BLaER1 treated with 17β-estradiol and CSF1 and Interleukin-3, amounts not matched to agents 10 nM and 100 nM (cell line): ENCODE measurements around the gene TDRD7.

Experiments
- H3K27ac ChIP-seq, 11 experiments: shearing (Covaris generic); formaldehyde crosslinking; 2 replicates each; pipeline ENCODE4 v1.8.1; 2022
- H3K27me3 ChIP-seq, 11 experiments: shearing (Covaris generic); formaldehyde crosslinking; 2 replicates each; pipeline ENCODE4 v1.8.1; 2022
- H3K36me3 ChIP-seq, 11 experiments: shearing (Covaris generic); formaldehyde crosslinking; 2 replicates each; pipeline ENCODE4 v1.8.1; 2022
- H3K4me1 ChIP-seq, 10 experiments: shearing (Covaris generic); formaldehyde crosslinking; 2 replicates each; pipeline ENCODE4 v1.8.1; 2022
- H3K4me2 ChIP-seq, 11 experiments: shearing (Covaris generic); formaldehyde crosslinking; 2 replicates each; pipeline ENCODE4 v1.8.1; 2022
- H3K4me3 ChIP-seq, 10 experiments: shearing (Covaris generic); formaldehyde crosslinking; 2 replicates each; pipeline ENCODE4 v1.8.1; 2022
- H3K9ac ChIP-seq, 11 experiments: shearing (Covaris generic); formaldehyde crosslinking; 2 replicates each; pipeline ENCODE4 v1.8.1; 2022
- H3K9me3 ChIP-seq, 11 experiments: shearing (Covaris generic); formaldehyde crosslinking; replicated peaks in 1 of 11; 2 replicates each; pipeline ENCODE4 v1.8.1; 2022
- H4K20me1 ChIP-seq, 11 experiments: shearing (Covaris generic); formaldehyde crosslinking; 2 replicates each; pipeline ENCODE4 v1.8.1; 2022
- Cebpa-rat ChIP-seq, 11 experiments: shearing (Covaris generic); IDR thresholded peaks; 2 replicates each; pipeline ENCODE4 v1.8.1; 2022

TDRD7 gene

GRCh38 chr9:97507428-97507984 is 95.6 kb downstream of the TDRD7 start:
- Histone ChIP-seq H3K4me2 (no peak overlapping the region), H3K9ac (no peak overlapping the region), H3K27me3 (peaks cover 34 to 43% (median 37%) of the 10 kb centered on the region in 11 experiments), H3K9me3 (peaks cover 0 to 14% (median 0%) of the 10 kb centered on the region in 11 experiments; a peak in 5 of 22 replicates), H3K4me1 (peaks cover 0 to 2% (median 0%) of the 10 kb centered on the region in 10 experiments; a peak in 2 of 20 replicates), H3K27ac (no peak overlapping the region), H4K20me1 (peaks cover 0 to 14% (median 4%) of the 10 kb centered on the region in 11 experiments; a peak in 9 of 22 replicates), H3K4me3 (no peak overlapping the region), H3K36me3 (no peaks in the 10 kb centered on the region)
- TF ChIP-seq Cebpa-rat (IDR thresholded peaks at IDR 0.05) = no peak

- Histone ChIP-seq H3K9me3 (peaks cover 0 to 3% (median 0%) of the 10 kb centered on the region in 11 experiments; a peak in 1 of 22 replicates), H3K4me2 (no peak overlapping the region), H3K36me3 (no peaks in the 10 kb centered on the region), H3K4me1 (no peaks in the 10 kb centered on the region), H4K20me1 (peaks cover 0 to 3% (median 0%) of the 10 kb centered on the region in 11 experiments; a peak in 1 of 22 replicates), H3K4me3 (no peak overlapping the region), H3K9ac (no peak overlapping the region), H3K27ac (no peak overlapping the region), H3K27me3 (peaks cover 21 to 29% (median 23%) of the 10 kb centered on the region in 11 experiments)
- no peak for TF ChIP-seq Cebpa-rat (IDR thresholded peaks at IDR 0.05)
These were observed 97.0 kb downstream of the TDRD7 start for GRCh38 chr9:97508852-97509251.

DNA sequence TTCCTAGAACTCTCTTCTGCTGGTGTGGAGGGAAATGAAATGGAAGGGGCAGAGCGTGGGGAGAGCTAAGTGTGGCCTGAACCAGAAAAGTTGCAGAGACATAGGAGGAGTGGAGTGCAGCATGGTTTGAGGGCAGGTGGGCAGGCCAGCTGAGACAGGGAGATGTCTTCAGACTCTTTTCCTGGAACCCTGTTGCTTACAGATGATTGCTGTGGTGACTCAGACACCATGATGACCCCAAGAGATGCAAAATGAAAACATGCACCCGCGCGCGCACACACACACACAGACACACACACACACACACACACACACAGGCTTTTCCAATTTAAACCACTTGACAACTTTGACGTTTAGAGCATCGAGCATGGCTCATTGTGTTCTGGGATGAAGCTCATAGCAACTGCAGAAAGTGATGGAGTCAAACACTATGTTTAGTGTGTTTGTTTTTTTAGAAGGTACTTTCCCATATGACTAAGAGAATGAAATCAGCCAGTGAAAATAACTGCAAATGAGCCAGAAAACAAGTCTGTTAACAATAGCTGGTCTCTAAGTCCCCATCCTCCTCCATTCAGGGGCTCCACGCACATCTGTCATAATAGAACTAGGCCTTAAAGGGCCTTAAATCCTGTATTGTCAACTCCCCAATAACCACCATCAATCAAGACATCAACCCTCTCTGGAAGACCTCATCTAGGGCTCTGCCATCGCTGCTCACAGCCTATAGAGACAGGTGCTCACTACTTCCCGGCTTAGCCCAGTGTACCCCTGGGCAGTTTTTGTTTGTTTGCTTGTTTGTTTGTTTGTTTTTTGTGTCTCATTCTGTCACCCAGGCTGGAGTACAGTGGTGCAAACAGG is 99.1 kb downstream of the TDRD7 start:
- H3K9me3 ChIP-seq = no peaks in the 10 kb centered on the region
- H4K20me1 ChIP-seq = no peaks in the 10 kb centered on the region
- no peak overlapping the region for H3K4me3 ChIP-seq
- no peak overlapping the region for H3K4me2 ChIP-seq
- H3K9ac ChIP-seq = no peak overlapping the region
- H3K27ac ChIP-seq = no peak overlapping the region
- TF ChIP-seq Cebpa-rat (IDR thresholded peaks at IDR 0.05) = no peak
- H3K27me3 ChIP-seq = peaks cover 0 to 7% (median 1%) of the 10 kb centered on the region in 11 experiments; a peak in 14 of 22 replicates
- no peaks in the 10 kb centered on the region for H3K4me1 ChIP-seq
- no peaks in the 10 kb centered on the region for H3K36me3 ChIP-seq

- Histone ChIP-seq H3K36me3 (no peaks in the 10 kb centered on the region), H3K4me1 (no peaks in the 10 kb centered on the region), H3K4me3 (no peak overlapping the region), H4K20me1 (no peaks in the 10 kb centered on the region), H3K9ac (no peak overlapping the region), H3K27ac (no peak overlapping the region), H3K9me3 (no peaks in the 10 kb centered on the region), H3K27me3 (no peaks in the 10 kb centered on the region; a peak in 1 of 22 replicates), H3K4me2 (no peak overlapping the region)
- TF ChIP-seq Cebpa-rat (IDR thresholded peaks at IDR 0.05) = no peak
These were observed 99.9 kb downstream of the TDRD7 start for GRCh38 chr9:97511655-97512427.

DNA sequence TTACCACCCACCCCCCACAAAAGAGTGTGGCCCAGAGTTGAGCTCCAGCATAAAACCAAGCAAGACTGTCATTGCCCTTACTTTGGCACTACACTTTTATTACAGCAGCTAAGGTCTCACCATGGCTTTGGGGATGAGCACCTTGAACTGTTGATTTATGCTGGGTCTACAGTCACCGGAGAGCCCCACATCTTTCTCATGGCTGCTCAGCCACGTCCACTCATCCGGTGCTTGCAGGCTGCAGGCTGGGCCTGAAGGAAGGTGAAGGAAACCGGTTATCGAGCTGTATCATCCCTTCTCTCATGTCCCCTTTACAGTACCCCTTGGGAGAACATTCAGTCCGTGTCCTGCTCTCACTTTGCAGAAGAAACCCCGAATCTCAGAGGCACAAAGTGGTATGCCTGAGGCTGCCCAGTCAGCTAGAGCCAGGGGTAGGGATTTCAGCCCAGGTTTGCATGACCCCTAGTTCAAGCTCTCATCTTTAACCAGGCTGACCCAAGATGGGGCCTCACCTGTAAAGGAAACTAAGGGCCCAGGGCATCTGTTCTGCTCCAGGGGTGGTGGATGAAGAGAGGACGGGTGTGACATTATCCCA is 101.2 kb downstream of the TDRD7 start:
- H3K4me3 ChIP-seq = no peak overlapping the region
- no peak overlapping the region for H3K9ac ChIP-seq
- no peaks in the 10 kb centered on the region for H3K36me3 ChIP-seq
- no peaks in the 10 kb centered on the region for H3K27me3 ChIP-seq
- H3K4me1 ChIP-seq = no peaks in the 10 kb centered on the region
- no peaks in the 10 kb centered on the region for H3K9me3 ChIP-seq
- TF ChIP-seq Cebpa-rat (IDR thresholded peaks at IDR 0.05) = no peak
- H3K4me2 ChIP-seq = no peak overlapping the region
- H3K27ac ChIP-seq = no peak overlapping the region
- H4K20me1 ChIP-seq = no peaks in the 10 kb centered on the region

GRCh38 chr9:97514531-97514930 is 102.6 kb downstream of the TDRD7 start:
- no peaks in the 10 kb centered on the region for H3K9me3 ChIP-seq
- H3K9ac ChIP-seq = no peak overlapping the region
- H3K27me3 ChIP-seq = peaks cover 0 to 4% (median 0%) of the 10 kb centered on the region in 11 experiments; a peak in 1 of 22 replicates
- H3K36me3 ChIP-seq = no peaks in the 10 kb centered on the region
- H3K4me2 ChIP-seq = no peak overlapping the region
- no peaks in the 10 kb centered on the region for H4K20me1 ChIP-seq
- H3K4me3 ChIP-seq = no peak overlapping the region
- no peak overlapping the region for H3K27ac ChIP-seq
- TF ChIP-seq Cebpa-rat (IDR thresholded peaks at IDR 0.05) = no peak
- H3K4me1 ChIP-seq = no peaks in the 10 kb centered on the region

DNA sequence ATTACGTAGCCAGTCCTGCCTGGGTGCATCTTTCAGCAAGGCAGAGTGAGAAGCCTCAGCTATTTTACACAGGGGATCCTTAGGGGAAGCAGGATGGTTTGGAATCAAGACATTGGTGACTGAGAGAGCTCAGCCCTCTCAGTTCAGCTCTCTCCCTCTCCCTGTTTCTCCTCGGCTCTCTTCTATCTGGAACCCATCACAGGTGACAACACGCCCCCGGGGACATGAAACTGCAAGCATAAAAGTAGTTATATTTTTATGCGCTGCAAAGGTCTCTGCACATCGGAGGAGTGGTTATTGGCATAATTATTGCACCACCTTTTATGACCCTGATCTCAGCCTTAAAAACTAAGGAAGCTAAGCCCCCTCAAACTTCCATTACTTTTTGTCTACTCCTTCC is 103.8 kb downstream of the TDRD7 start:
- Histone ChIP-seq H3K36me3 (no peaks in the 10 kb centered on the region), H3K4me1 (no peaks in the 10 kb centered on the region), H3K4me3 (no peak overlapping the region), H3K27ac (no peak overlapping the region), H3K27me3 (peaks cover 0 to 6% (median 0%) of the 10 kb centered on the region in 11 experiments; a peak in 1 of 22 replicates), H4K20me1 (no peaks in the 10 kb centered on the region), H3K9ac (no peak overlapping the region), H3K9me3 (no peaks in the 10 kb centered on the region), H3K4me2 (no peak overlapping the region)
- no peak for TF ChIP-seq Cebpa-rat (IDR thresholded peaks at IDR 0.05)

DNA sequence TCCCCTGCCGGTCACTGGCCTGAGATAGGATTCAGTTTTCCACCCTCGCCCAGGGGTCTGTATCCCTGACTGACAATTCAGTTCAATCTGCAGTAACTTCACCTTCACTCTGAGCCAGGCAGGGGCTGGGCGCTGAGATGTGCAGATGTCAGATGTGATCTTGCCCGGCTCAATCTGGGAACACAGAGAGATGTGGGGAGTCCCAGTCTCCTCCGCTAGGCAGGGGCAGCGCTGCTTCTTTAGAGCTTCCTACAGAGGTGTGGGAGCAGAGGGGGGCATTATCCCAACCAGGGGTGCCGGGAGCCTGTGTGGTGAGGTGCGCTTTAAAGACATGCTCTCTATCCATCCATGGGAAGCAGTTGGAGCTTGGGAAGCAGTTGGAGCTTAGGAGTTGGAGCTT is 104.2 kb downstream of the TDRD7 start:
- TF ChIP-seq Cebpa-rat (IDR thresholded peaks at IDR 0.05) = no peak
- H3K9me3 ChIP-seq = no peaks in the 10 kb centered on the region

More for the DNA sequence above, 104.2 kb downstream of the TDRD7 start:
- H3K9ac ChIP-seq = no peak overlapping the region
- H3K36me3 ChIP-seq = no peaks in the 10 kb centered on the region
- no peak overlapping the region for H3K27ac ChIP-seq
- no peak overlapping the region for H3K4me3 ChIP-seq
- no peaks in the 10 kb centered on the region for H3K4me1 ChIP-seq
- H4K20me1 ChIP-seq = no peaks in the 10 kb centered on the region
- peaks cover 0 to 6% (median 0%) of the 10 kb centered on the region in 11 experiments; a peak in 1 of 22 replicates for H3K27me3 ChIP-seq
- no peak overlapping the region for H3K4me2 ChIP-seq
